Gastroesophageal sphincter (tissue), 4 donors: Measurements from ENCODE around the gene CFAP45. TPM values are rescaled to one million over a fixed set of nuclear protein-coding genes. Genes with fewer than 3 reads are reported as not detected.

Experiments
- ATAC-seq: fragments of 150-250 bp; one replicate; pipeline ENCODE4 v1.9.1; 2016; ENCODE audit warnings: mild to moderate bottlenecking, moderate library complexity
- H3K27ac ChIP-seq, 4 donors: fragments of 200-600 bp; sonication (generic) in 3 of 4; 1 replicate in 3 of 4; 2 replicates in 1 of 4; pipeline ENCODE4 v1.5.1; 2016 to 2019
- H3K27me3 ChIP-seq: fragments of 200-600 bp; sonication (generic); one replicate; pipeline ENCODE4 v1.5.1; 2019
- H3K36me3 ChIP-seq, 2 donors: fragments of 200-600 bp; sonication (generic); one replicate each; pipeline ENCODE4 v1.5.1; 2019; ENCODE audit warnings: control low read depth in 1 of 2
- H3K4me1 ChIP-seq, 3 donors: fragments of 200-600 bp; sonication (generic); 1 replicate in 2 of 3; 2 replicates in 1 of 3; pipeline ENCODE4 v1.5.1; 2016 to 2019; ENCODE audit warnings: control low read depth in 2 of 3
- H3K4me3 ChIP-seq, 2 donors: fragments of 200-600 bp; sonication (generic); one replicate each; pipeline ENCODE4 v1.5.1; 2019; ENCODE audit warnings: mild to moderate bottlenecking in 1 of 2, moderate library complexity in 1 of 2
- H3K9me3 ChIP-seq, 3 donors: fragments of 200-600 bp; sonication (generic); one replicate each; pipeline ENCODE4 v1.5.1; 2017 to 2019; ENCODE audit warnings: control low read depth in 2 of 3
- CTCF ChIP-seq, 4 experiments: fragments of 200-600 bp in 2 of 4; fragments of 450-650 bp in 2 of 4; sonication (generic) in 1 of 4; IDR thresholded peaks; one replicate each; pipeline ENCODE4 v1.5.1; 2017 to 2019; ENCODE audit warnings: antibody characterized with exemption in 4 of 4, mild to moderate bottlenecking in 2 of 4, moderate library complexity in 2 of 4
- EP300 ChIP-seq: sonication (generic); formaldehyde crosslinking; IDR thresholded peaks from one replicate; pipeline ENCODE4 v1.6.1; 2017; ENCODE audit warnings: antibody characterized with exemption, mild to moderate bottlenecking
- POLR2A ChIP-seq, 2 donors: fragments of 450-650 bp; IDR thresholded peaks; one replicate each; pipeline ENCODE4 v1.6.1; 2017; ENCODE audit warnings: antibody characterized with exemption in 2 of 2, mild to moderate bottlenecking in 2 of 2, moderate library complexity in 1 of 2
- POLR2AphosphoS5 ChIP-seq: sonication (generic); formaldehyde crosslinking; IDR thresholded peaks from one replicate; pipeline ENCODE4 v1.6.1; 2017; ENCODE audit warnings: antibody characterized with exemption
- WGBS, 2 donors: methylation state at CpG; one replicate each; pipeline ENCODE4 v1.1.5; 2018; ENCODE audit warnings: low coverage in 1 of 2; 5-methylcytosine and 5-hydroxymethylcytosine counted together
- total RNA-seq, 4 donors: library from RNA; depleted of rRNA; stranded (reverse); fragments of >200 nt; gene quantifications; one replicate each; pipeline ENCODE4 v1.1.0, GENCODE V29; 2016

Gene CFAP45
- total RNA-seq, 4 donors from 2014 or later, result 0.27 to 0.81 TPM; not detected in 2

- Histone ChIP-seq H3K36me3 (no peaks in the 10 kb centered on the region), H3K4me1 (peaks cover 0 to 21% (median 10%) of the 10 kb centered on the region in 3 donors), H3K27me3 (no peaks in the 10 kb centered on the region), H3K4me3 (no peak overlapping the region), H3K9me3 (no peaks in the 10 kb centered on the region), H3K27ac (peak overlapping the region in 1 of 4 donors; percentile 40)
- ATAC-seq, result peak; percentile 26
- no peak for TF ChIP-seq CTCF (IDR thresholded peaks at IDR 0.05)
- TF ChIP-seq POLR2AphosphoS5, result no peak
- TF ChIP-seq POLR2A (IDR thresholded peaks at IDR 0.05), result no peak
- WGBS, 2 donors, result 70 to 72% methylated on average over 3 to 6 of the region's 6 CpGs
These were observed 4.0 kb downstream of the CFAP45 start for GRCh38 chr1:159895836-159896545.

GRCh38 chr1:159895286-159895685 lies 4.7 kb downstream of the CFAP45 start:
- Histone ChIP-seq H3K27ac (no peak overlapping the region), H3K27me3 (no peaks in the 10 kb centered on the region), H3K36me3 (no peaks in the 10 kb centered on the region), H3K9me3 (no peaks in the 10 kb centered on the region), H3K4me3 (no peak overlapping the region), H3K4me1 (peaks cover 0 to 17% (median 7%) of the 10 kb centered on the region in 3 donors)
- 80% methylated on average over 3 of the region's 3 CpGs; no CpG with 5 or more reads in 1 of the 2 donors for WGBS, 2 donors
- TF ChIP-seq CTCF (IDR thresholded peaks at IDR 0.05), result no peak
- no peak for TF ChIP-seq POLR2A (IDR thresholded peaks at IDR 0.05)
- no peak for TF ChIP-seq EP300
- no peak for TF ChIP-seq POLR2AphosphoS5
- ATAC-seq, result no peak

DNA sequence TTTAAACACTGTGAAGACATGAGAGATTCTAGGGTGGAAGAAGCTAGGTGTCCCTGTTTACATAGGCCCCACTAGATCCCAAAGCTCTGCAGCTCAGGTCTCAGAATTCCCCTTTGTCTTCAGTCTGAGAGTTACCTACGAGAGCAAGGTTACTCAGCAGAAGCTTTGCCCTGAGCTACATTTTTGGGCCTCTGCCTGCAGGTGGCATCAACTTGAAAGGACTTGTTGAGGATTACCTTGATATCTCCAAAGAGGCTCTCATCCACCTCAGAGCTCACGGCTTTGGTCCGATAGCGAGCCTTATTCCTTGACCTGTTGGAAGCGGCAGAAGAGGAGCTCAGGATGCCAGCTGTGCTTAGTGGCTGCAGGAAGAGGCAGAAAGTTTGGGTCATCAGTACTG lies 7.0 kb downstream of the CFAP45 start:
- 86% methylated on average over 4 of the region's 5 CpGs; no CpG with 5 or more reads in 1 of the 2 donors for WGBS, 2 donors
- Histone ChIP-seq H3K9me3 (no peaks in the 10 kb centered on the region), H3K4me3 (no peak overlapping the region), H3K36me3 (no peaks in the 10 kb centered on the region), H3K4me1 (peaks cover 0 to 19% (median 4%) of the 10 kb centered on the region in 3 donors), H3K27ac (no peak overlapping the region), H3K27me3 (no peaks in the 10 kb centered on the region)
- TF ChIP-seq EP300, result no peak
- TF ChIP-seq POLR2AphosphoS5, result no peak
- no peak for TF ChIP-seq CTCF (IDR thresholded peaks at IDR 0.05)
- no peak for TF ChIP-seq POLR2A (IDR thresholded peaks at IDR 0.05)
- ATAC-seq, result no peak

- H3K4me3 ChIP-seq, result no peak overlapping the region
- H3K27ac ChIP-seq, result no peak overlapping the region
- H3K4me1 ChIP-seq, result peaks cover 0 to 19% (median 4%) of the 10 kb centered on the region in 3 donors
- WGBS, 2 donors, result 30 to 66% methylated on average over 3 to 6 of the region's 7 CpGs
- H3K27me3 ChIP-seq, result no peaks in the 10 kb centered on the region
- no peaks in the 10 kb centered on the region for H3K36me3 ChIP-seq
- ATAC-seq, result peak; percentile 88
- TF ChIP-seq CTCF (IDR thresholded peaks at IDR 0.05), result peak; percentile 89 to 98 (median 98)
- no peak for TF ChIP-seq POLR2A (IDR thresholded peaks at IDR 0.05)
- TF ChIP-seq POLR2AphosphoS5, result no peak
- TF ChIP-seq EP300, result no peak
- H3K9me3 ChIP-seq, result no peaks in the 10 kb centered on the region
These were observed 8.4 kb downstream of the CFAP45 start for GRCh38 chr1:159891275-159892157.
